ENCODE measurements around the gene CPNE1.

GRCh38 chr20:35615667-35616464, 48.8 kb downstream of the CPNE1 start, which contains the start of gene SPAG4:
- peak; percentile 7 to 53 (median 33) for TF ChIP-seq POLR2AphosphoS5 (IDR thresholded peaks at IDR 0.05)
- TF ChIP-seq, protein P1, sequence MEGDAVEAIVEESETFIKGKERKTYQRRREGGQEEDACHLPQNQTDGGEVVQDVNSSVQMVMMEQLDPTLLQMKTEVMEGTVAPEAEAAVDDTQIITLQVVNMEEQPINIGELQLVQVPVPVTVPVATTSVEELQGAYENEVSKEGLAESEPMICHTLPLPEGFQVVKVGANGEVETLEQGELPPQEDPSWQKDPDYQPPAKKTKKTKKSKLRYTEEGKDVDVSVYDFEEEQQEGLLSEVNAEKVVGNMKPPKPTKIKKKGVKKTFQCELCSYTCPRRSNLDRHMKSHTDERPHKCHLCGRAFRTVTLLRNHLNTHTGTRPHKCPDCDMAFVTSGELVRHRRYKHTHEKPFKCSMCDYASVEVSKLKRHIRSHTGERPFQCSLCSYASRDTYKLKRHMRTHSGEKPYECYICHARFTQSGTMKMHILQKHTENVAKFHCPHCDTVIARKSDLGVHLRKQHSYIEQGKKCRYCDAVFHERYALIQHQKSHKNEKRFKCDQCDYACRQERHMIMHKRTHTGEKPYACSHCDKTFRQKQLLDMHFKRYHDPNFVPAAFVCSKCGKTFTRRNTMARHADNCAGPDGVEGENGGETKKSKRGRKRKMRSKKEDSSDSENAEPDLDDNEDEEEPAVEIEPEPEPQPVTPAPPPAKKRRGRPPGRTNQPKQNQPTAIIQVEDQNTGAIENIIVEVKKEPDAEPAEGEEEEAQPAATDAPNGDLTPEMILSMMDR (IDR thresholded peaks at IDR 0.05): no peak
